ENCODE data around the gene THBS1.

THBS1 gene

GRCh38 chr15:39549912-39550311 is 31.0 kb upstream of the THBS1 start:
- Histone ChIP-seq H3K27me3 (ENCODE audit: control insufficient read depth in 5 of 5, insufficient read depth in 4 of 5, low read length in 5 of 5) (no peaks in the 10 kb centered on the region), H3K36me3 (ENCODE audit: control insufficient read depth in 5 of 5, insufficient read depth in 5 of 5, low read length in 5 of 5) (no peaks in the 10 kb centered on the region), H3K9ac (ENCODE audit: low read length in 5 of 5) (no peak overlapping the region), H3K9me3 (ENCODE audit: control insufficient read depth in 5 of 5, low read length in 5 of 5) (peaks cover 3 to 10% (median 6%) of the 10 kb centered on the region in 5 donors), H3K4me1 (ENCODE audit: control insufficient read depth in 5 of 5, insufficient read depth in 5 of 5, low read length in 5 of 5) (peaks cover 0 to 5% (median 0%) of the 10 kb centered on the region in 5 donors), H3K4me3 (ENCODE audit: low read depth in 1 of 5, low read length in 5 of 5) (no peak overlapping the region), H3K27ac (ENCODE audit: low read depth, low read length) (no peak overlapping the region)

GRCh38 chr15:39551476-39551875 is 29.4 kb upstream of the THBS1 start:
- H3K9ac ChIP-seq (ENCODE audit: low read length in 5 of 5), result no peak overlapping the region
- no peak overlapping the region for H3K4me3 ChIP-seq (ENCODE audit: low read depth in 1 of 5, low read length in 5 of 5)
- peaks cover 0 to 5% (median 0%) of the 10 kb centered on the region in 5 donors for H3K4me1 ChIP-seq (ENCODE audit: control insufficient read depth in 5 of 5, insufficient read depth in 5 of 5, low read length in 5 of 5)
- H3K27me3 ChIP-seq (ENCODE audit: control insufficient read depth in 5 of 5, insufficient read depth in 4 of 5, low read length in 5 of 5), result no peaks in the 10 kb centered on the region
- H3K9me3 ChIP-seq (ENCODE audit: control insufficient read depth in 5 of 5, low read length in 5 of 5), result no peaks in the 10 kb centered on the region
- H3K36me3 ChIP-seq (ENCODE audit: control insufficient read depth in 5 of 5, insufficient read depth in 5 of 5, low read length in 5 of 5), result no peaks in the 10 kb centered on the region
- H3K27ac ChIP-seq (ENCODE audit: low read depth, low read length), result no peak overlapping the region

DNA sequence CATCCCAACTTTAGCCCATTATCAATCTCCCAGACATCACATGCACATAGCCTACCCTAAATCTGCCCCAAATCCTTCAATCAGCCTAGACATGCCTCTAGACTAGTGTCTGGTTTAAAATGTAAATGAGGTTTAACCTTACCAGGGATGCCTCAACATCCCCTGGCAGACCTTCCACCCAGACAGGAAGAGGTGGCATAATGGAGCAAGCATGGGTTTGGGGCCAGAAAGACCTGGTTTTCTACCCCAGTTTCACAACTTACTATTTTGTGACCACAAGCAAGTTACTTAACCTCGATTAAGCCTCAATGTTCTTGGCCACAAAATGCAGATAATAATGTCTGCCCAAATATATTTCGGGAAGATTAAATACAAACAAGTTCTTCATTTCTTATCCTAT is 28.3 kb upstream of the THBS1 start:
- H3K4me1 ChIP-seq (ENCODE audit: control insufficient read depth in 5 of 5, insufficient read depth in 5 of 5, low read length in 5 of 5), result peaks cover 0 to 5% (median 0%) of the 10 kb centered on the region in 5 donors

GRCh38 chr15:39553947-39554693 is 26.8 kb upstream of the THBS1 start:
- H3K27me3 ChIP-seq (ENCODE audit: control insufficient read depth in 5 of 5, insufficient read depth in 4 of 5, low read length in 5 of 5), result no peaks in the 10 kb centered on the region
- H3K9me3 ChIP-seq (ENCODE audit: control insufficient read depth in 5 of 5, low read length in 5 of 5), result no peaks in the 10 kb centered on the region
- no peak overlapping the region for H3K9ac ChIP-seq (ENCODE audit: low read length in 5 of 5)
- H3K4me1 ChIP-seq (ENCODE audit: control insufficient read depth in 5 of 5, insufficient read depth in 5 of 5, low read length in 5 of 5), result peaks cover 0 to 5% (median 0%) of the 10 kb centered on the region in 5 donors
- H3K36me3 ChIP-seq (ENCODE audit: control insufficient read depth in 5 of 5, insufficient read depth in 5 of 5, low read length in 5 of 5), result no peaks in the 10 kb centered on the region
- H3K27ac ChIP-seq (ENCODE audit: low read depth, low read length), result no peak overlapping the region
- H3K4me3 ChIP-seq (ENCODE audit: low read depth in 1 of 5, low read length in 5 of 5), result no peak overlapping the region

More for the DNA sequence above, 28.3 kb upstream of the THBS1 start:
- Histone ChIP-seq H3K9me3 (ENCODE audit: control insufficient read depth in 5 of 5, low read length in 5 of 5) (no peaks in the 10 kb centered on the region), H3K9ac (ENCODE audit: low read length in 5 of 5) (no peak overlapping the region), H3K36me3 (ENCODE audit: control insufficient read depth in 5 of 5, insufficient read depth in 5 of 5, low read length in 5 of 5) (no peaks in the 10 kb centered on the region), H3K27me3 (ENCODE audit: control insufficient read depth in 5 of 5, insufficient read depth in 4 of 5, low read length in 5 of 5) (no peaks in the 10 kb centered on the region), H3K27ac (ENCODE audit: low read depth, low read length) (no peak overlapping the region), H3K4me3 (ENCODE audit: low read depth in 1 of 5, low read length in 5 of 5) (no peak overlapping the region)

GRCh38 chr15:39554746-39555387 is 26.0 kb upstream of the THBS1 start:
- peaks cover 0 to 5% (median 0%) of the 10 kb centered on the region in 5 donors for H3K4me1 ChIP-seq (ENCODE audit: control insufficient read depth in 5 of 5, insufficient read depth in 5 of 5, low read length in 5 of 5)
- H3K27ac ChIP-seq (ENCODE audit: low read depth, low read length), result no peak overlapping the region
- H3K4me3 ChIP-seq (ENCODE audit: low read depth in 1 of 5, low read length in 5 of 5), result no peak overlapping the region
- no peaks in the 10 kb centered on the region for H3K9me3 ChIP-seq (ENCODE audit: control insufficient read depth in 5 of 5, low read length in 5 of 5)
- no peaks in the 10 kb centered on the region for H3K27me3 ChIP-seq (ENCODE audit: control insufficient read depth in 5 of 5, insufficient read depth in 4 of 5, low read length in 5 of 5)
- no peak overlapping the region for H3K9ac ChIP-seq (ENCODE audit: low read length in 5 of 5)
- H3K36me3 ChIP-seq (ENCODE audit: control insufficient read depth in 5 of 5, insufficient read depth in 5 of 5, low read length in 5 of 5), result no peaks in the 10 kb centered on the region

GRCh38 chr15:39555885-39556284 is 25.0 kb upstream of the THBS1 start:
- no peak overlapping the region for H3K4me3 ChIP-seq (ENCODE audit: low read depth in 1 of 5, low read length in 5 of 5)
- H3K27ac ChIP-seq (ENCODE audit: low read depth, low read length), result no peak overlapping the region
- H3K27me3 ChIP-seq (ENCODE audit: control insufficient read depth in 5 of 5, insufficient read depth in 4 of 5, low read length in 5 of 5), result no peaks in the 10 kb centered on the region
- no peak overlapping the region for H3K9ac ChIP-seq (ENCODE audit: low read length in 5 of 5)
- no peaks in the 10 kb centered on the region for H3K9me3 ChIP-seq (ENCODE audit: control insufficient read depth in 5 of 5, low read length in 5 of 5)
- H3K4me1 ChIP-seq (ENCODE audit: control insufficient read depth in 5 of 5, insufficient read depth in 5 of 5, low read length in 5 of 5), result peaks cover 0 to 5% (median 0%) of the 10 kb centered on the region in 5 donors
- H3K36me3 ChIP-seq (ENCODE audit: control insufficient read depth in 5 of 5, insufficient read depth in 5 of 5, low read length in 5 of 5), result no peaks in the 10 kb centered on the region

DNA sequence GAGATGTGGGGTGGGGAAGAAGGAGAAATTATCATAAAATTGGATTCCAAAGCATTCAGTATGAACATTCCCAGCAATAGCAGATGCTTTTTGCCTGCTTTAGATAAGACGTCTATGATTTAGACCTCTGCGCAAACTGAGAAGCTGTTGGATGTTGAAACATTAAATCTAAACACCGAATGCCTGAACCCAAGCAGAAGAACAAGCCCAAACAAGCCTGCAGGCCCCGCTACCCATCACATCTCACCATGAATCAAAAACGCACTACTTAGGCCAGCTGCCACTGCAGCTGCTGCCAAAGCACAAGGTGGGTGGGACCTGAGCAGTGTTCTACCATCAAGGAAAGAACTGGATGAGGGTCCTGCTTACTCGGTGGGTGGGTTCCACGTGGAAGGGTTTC is 24.4 kb upstream of the THBS1 start:
- Histone ChIP-seq H3K36me3 (ENCODE audit: control insufficient read depth in 5 of 5, insufficient read depth in 5 of 5, low read length in 5 of 5) (no peaks in the 10 kb centered on the region), H3K27me3 (ENCODE audit: control insufficient read depth in 5 of 5, insufficient read depth in 4 of 5, low read length in 5 of 5) (no peaks in the 10 kb centered on the region), H3K9ac (ENCODE audit: low read length in 5 of 5) (no peak overlapping the region), H3K4me1 (ENCODE audit: control insufficient read depth in 5 of 5, insufficient read depth in 5 of 5, low read length in 5 of 5) (peaks cover 0 to 5% (median 0%) of the 10 kb centered on the region in 5 donors), H3K9me3 (ENCODE audit: control insufficient read depth in 5 of 5, low read length in 5 of 5) (no peaks in the 10 kb centered on the region), H3K27ac (ENCODE audit: low read depth, low read length) (no peak overlapping the region), H3K4me3 (ENCODE audit: low read depth in 1 of 5, low read length in 5 of 5) (no peak overlapping the region)

GRCh38 chr15:39558421-39558820 is 22.5 kb upstream of the THBS1 start:
- Histone ChIP-seq H3K4me1 (ENCODE audit: control insufficient read depth in 5 of 5, insufficient read depth in 5 of 5, low read length in 5 of 5) (no peaks in the 10 kb centered on the region), H3K36me3 (ENCODE audit: control insufficient read depth in 5 of 5, insufficient read depth in 5 of 5, low read length in 5 of 5) (no peaks in the 10 kb centered on the region), H3K4me3 (ENCODE audit: low read depth in 1 of 5, low read length in 5 of 5) (no peak overlapping the region), H3K9ac (ENCODE audit: low read length in 5 of 5) (no peak overlapping the region), H3K27ac (ENCODE audit: low read depth, low read length) (no peak overlapping the region), H3K9me3 (ENCODE audit: control insufficient read depth in 5 of 5, low read length in 5 of 5) (no peaks in the 10 kb centered on the region), H3K27me3 (ENCODE audit: control insufficient read depth in 5 of 5, insufficient read depth in 4 of 5, low read length in 5 of 5) (no peaks in the 10 kb centered on the region)

DNA sequence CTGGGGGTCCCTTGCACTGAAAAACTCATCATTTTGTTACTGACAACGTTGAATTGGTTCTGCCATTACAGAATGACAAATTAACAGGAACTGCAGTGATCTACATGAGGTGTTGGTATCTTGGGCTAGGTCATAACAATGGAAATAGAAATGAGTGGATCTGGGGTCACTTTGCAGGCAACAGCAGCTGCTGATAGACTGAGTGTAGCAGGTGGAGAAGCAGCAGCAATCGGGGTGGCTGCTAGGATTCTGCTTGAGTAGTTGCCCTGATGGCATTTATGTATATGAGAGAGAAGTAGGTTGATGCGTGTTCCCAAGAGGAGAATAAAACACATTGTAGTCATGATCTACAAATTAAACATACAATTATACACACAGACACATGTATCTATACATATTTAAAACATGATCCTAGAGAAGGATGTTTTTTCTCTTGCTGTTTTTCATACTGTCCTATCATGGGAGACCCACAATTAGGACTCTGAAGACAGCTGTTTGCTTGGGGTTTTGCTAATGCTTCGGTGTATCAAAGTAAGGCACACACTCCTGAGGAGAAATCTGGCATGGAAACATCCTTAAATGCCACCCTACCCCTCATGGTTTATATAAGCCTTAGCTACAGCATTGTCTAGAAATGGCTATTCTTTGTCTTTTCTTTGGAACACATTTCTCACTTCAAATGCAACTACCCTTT is 15.8 kb upstream of the THBS1 start:
- no peaks in the 10 kb centered on the region for H3K27me3 ChIP-seq (ENCODE audit: control insufficient read depth in 5 of 5, insufficient read depth in 4 of 5, low read length in 5 of 5)
- H3K4me1 ChIP-seq (ENCODE audit: control insufficient read depth in 5 of 5, insufficient read depth in 5 of 5, low read length in 5 of 5), result no peaks in the 10 kb centered on the region
- no peaks in the 10 kb centered on the region for H3K36me3 ChIP-seq (ENCODE audit: control insufficient read depth in 5 of 5, insufficient read depth in 5 of 5, low read length in 5 of 5)

GRCh38 chr15:39565851-39566250 is 15.0 kb upstream of the THBS1 start:
- no peaks in the 10 kb centered on the region for H3K9me3 ChIP-seq (ENCODE audit: control insufficient read depth in 5 of 5, low read length in 5 of 5)
- H3K27me3 ChIP-seq (ENCODE audit: control insufficient read depth in 5 of 5, insufficient read depth in 4 of 5, low read length in 5 of 5), result no peaks in the 10 kb centered on the region
- no peak overlapping the region for H3K9ac ChIP-seq (ENCODE audit: low read length in 5 of 5)
- no peaks in the 10 kb centered on the region for H3K36me3 ChIP-seq (ENCODE audit: control insufficient read depth in 5 of 5, insufficient read depth in 5 of 5, low read length in 5 of 5)
- H3K4me1 ChIP-seq (ENCODE audit: control insufficient read depth in 5 of 5, insufficient read depth in 5 of 5, low read length in 5 of 5), result no peaks in the 10 kb centered on the region
- no peak overlapping the region for H3K27ac ChIP-seq (ENCODE audit: low read depth, low read length)
- no peak overlapping the region for H3K4me3 ChIP-seq (ENCODE audit: low read depth in 1 of 5, low read length in 5 of 5)

More for the DNA sequence above, 15.8 kb upstream of the THBS1 start:
- Histone ChIP-seq H3K27ac (ENCODE audit: low read depth, low read length) (no peak overlapping the region), H3K9ac (ENCODE audit: low read length in 5 of 5) (no peak overlapping the region), H3K9me3 (ENCODE audit: control insufficient read depth in 5 of 5, low read length in 5 of 5) (no peaks in the 10 kb centered on the region), H3K4me3 (ENCODE audit: low read depth in 1 of 5, low read length in 5 of 5) (no peak overlapping the region)

All from subcutaneous abdominal adipose tissue (tissue), 5 donors.